ENCODE measurements around the gene RPL15. TPM values are rescaled to one million over a fixed set of nuclear protein-coding genes. Genes with fewer than 3 reads are reported as not detected.

Gene RPL15
- total RNA-seq (2,162 and 2,177 TPM in 2 replicates), polyA plus RNA-seq (3,896 and 5,195 TPM in 2 replicates), polyA minus RNA-seq (2,256 and 2,599 TPM in 2 replicates)
- 2,704 TPM for total RNA-seq (2013)

DNA sequence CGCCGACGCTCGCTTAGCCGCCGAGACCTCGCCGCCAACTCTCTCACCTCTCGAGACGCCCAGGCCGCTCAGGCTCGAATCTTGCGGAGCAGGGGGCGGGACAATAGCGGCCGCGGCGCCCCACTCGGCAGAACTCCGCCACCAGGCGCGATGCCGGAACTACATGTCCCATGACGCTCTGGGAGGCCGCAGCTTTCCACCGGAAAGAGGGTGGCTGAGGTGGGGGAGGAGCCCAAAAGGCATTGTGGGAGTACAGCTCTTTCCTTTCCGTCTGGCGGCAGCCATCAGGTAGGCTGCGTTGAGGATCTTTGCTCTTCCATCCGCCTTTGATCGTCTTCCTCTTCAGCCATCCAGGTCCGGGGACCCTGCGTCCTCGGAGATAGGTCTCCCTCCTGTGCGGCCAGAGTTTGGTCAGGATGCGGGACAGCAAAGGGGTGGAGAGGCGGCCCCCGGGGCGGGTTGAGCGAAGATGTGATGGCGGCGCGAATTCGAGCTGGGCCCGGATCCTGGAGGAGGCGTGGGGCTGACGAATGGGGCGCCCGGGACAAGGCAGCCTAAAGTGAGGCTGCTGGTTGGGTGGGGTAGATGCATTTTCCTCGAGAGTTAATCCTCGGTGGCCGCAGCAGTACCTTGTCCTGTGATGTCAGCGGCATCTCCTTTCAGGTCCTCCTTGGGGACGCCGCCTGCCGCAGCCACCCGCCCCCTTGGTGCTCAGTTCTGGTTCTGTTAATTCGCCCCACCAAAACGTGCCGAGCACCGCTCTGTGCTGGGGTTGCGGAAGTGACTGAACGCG, at the start of gene RPL15, which contains the start of gene NKIRAS1:
Gene RPL15, plus strand, starts transcription at position 247 of the 793 bp plus-strand sequence. CDS start 728 bp downstream, outside the sequence.
Gene NKIRAS1, minus strand, starts transcription at position 105 of the 793 bp plus-strand sequence. CDS start 6,086 bp downstream, outside the sequence.
- peaks cover 4% of the 10 kb centered on the region for H3K27me3 Mint-ChIP-seq
- intact Hi-C loops (cut with micrococcal nuclease): loop anchor here (1.0 to 10.0 kb wide), 6 partner anchors 28 to 1748 kb away; partner anchors contain the start of genes NR1D2, TOP2B and UBE2E2
- H3K4me1 Mint-ChIP-seq: peaks cover 51% of the 10 kb centered on the region
- Histone ChIP-seq H3K9ac (ENCODE audit: low read length) (peak within 1 kb of the TSS; percentile 93), H3K79me2 (ENCODE audit: control insufficient read depth, insufficient read depth, low read length) (peaks cover 42% of the 10 kb centered on the region), H3K27me3 (replicated peaks in 1 of 4; ENCODE audit: control extremely low read depth in 1 of 4, control insufficient read depth in 3 of 4, insufficient read depth in 4 of 4, low read length in 3 of 4) (no peaks in the 10 kb centered on the region), H4K20me1 (ENCODE audit: control insufficient read depth, insufficient read depth, low read length, poor library complexity, severe bottlenecking) (peaks cover 39% of the 10 kb centered on the region), H3K9me3 (ENCODE audit: control extremely low read depth in 1 of 3, control insufficient read depth in 2 of 3, insufficient read depth in 1 of 3, low read length in 2 of 3) (no peaks in the 10 kb centered on the region), H3K36me3 (replicated peaks in 1 of 2; ENCODE audit: control extremely low read depth in 1 of 2, control insufficient read depth in 1 of 2, extremely low read depth in 1 of 2, insufficient read depth in 2 of 2, low read length in 1 of 2) (peaks cover 5 to 41% of the 10 kb centered on the region in 2 experiments), H2AFZ (ENCODE audit: insufficient read depth, low read depth, low read length, poor library complexity, severe bottlenecking) (peak within 1 kb of the TSS; percentile 93), H3K27ac (ENCODE audit: low read length in 2 of 2) (peak within 1 kb of the TSS; percentile 85 to 94), H3K4me2 (replicated peaks; ENCODE audit: low read depth, low read length, poor library complexity, severe bottlenecking) (peak within 1 kb of the TSS; percentile 92), H3K4me1 (ENCODE audit: control insufficient read depth in 2 of 2, insufficient read depth in 2 of 2, low read length in 2 of 2) (peaks cover 33 to 35% of the 10 kb centered on the region in 2 donors), H3K4me3 (ENCODE audit: control extremely low read depth in 1 of 5, extremely low read depth in 1 of 5, insufficient read depth in 1 of 5, low read depth in 2 of 5, low read length in 4 of 5) (peak within 1 kb of the TSS; percentile 83 to 99 (median 99))
- peak; percentile 92 for ATAC-seq (ENCODE audit: low read depth)
- POLR2A ChIA-PET: interaction anchor here (0.6 to 2.3 kb wide), 13 partner anchors 8 to 715 kb away, joined by 3 to 35 read pairs (median 3); partner anchors contain the start of gene NR1D2
- under 1% methylated on average over 64 of the region's 64 CpGs for WGBS (ENCODE audit: insufficient coverage)
- CTCF ChIA-PET: interaction anchor here (0.8 to 2.5 kb wide), 8 partner anchors 17 to 109 kb away, joined by 3 to 11 read pairs (median 3); no protein-coding TSS in a partner anchor
- peak within 1 kb of the TSS; percentile 99 for H3K4me3 Mint-ChIP-seq
- no peaks in the 10 kb centered on the region for H3K9me3 Mint-ChIP-seq (ENCODE audit: insufficient read depth)
- peak within 1 kb of the TSS; percentile 99 for H3K27ac Mint-ChIP-seq
- DNase-seq: peak; percentile 97
- no peak for TF ChIP-seq EZH2 (IDR thresholded peaks at IDR 0.05; ENCODE audit: borderline replicate concordance, insufficient read depth, low read depth, low read length, poor library complexity, severe bottlenecking)
- TF ChIP-seq, protein P1, sequence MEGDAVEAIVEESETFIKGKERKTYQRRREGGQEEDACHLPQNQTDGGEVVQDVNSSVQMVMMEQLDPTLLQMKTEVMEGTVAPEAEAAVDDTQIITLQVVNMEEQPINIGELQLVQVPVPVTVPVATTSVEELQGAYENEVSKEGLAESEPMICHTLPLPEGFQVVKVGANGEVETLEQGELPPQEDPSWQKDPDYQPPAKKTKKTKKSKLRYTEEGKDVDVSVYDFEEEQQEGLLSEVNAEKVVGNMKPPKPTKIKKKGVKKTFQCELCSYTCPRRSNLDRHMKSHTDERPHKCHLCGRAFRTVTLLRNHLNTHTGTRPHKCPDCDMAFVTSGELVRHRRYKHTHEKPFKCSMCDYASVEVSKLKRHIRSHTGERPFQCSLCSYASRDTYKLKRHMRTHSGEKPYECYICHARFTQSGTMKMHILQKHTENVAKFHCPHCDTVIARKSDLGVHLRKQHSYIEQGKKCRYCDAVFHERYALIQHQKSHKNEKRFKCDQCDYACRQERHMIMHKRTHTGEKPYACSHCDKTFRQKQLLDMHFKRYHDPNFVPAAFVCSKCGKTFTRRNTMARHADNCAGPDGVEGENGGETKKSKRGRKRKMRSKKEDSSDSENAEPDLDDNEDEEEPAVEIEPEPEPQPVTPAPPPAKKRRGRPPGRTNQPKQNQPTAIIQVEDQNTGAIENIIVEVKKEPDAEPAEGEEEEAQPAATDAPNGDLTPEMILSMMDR (IDR thresholded peaks at IDR 0.05): peak; percentile 36
